IPS-18a (cell line): ENCODE data around the gene TUB.

ENCODE experiments used
- H3K27ac ChIP-seq: one replicate; pipeline ENCODE4 v1.5.1; 2013; ENCODE audit warnings: low read length
- H3K27me3 ChIP-seq: one replicate; pipeline ENCODE4 v1.6.1; 2013; ENCODE audit warnings: mild to moderate bottlenecking, low read length; ENCODE audit not compliant: control insufficient read depth, insufficient read depth
- H3K36me3 ChIP-seq: one replicate; pipeline ENCODE4 v1.6.1; 2013; ENCODE audit warnings: low read depth, low read length; ENCODE audit not compliant: control insufficient read depth
- H3K4me1 ChIP-seq: one replicate; pipeline ENCODE4 v1.6.1; 2013; ENCODE audit warnings: low read depth, low read length; ENCODE audit not compliant: control insufficient read depth
- H3K4me3 ChIP-seq: one replicate; pipeline ENCODE4 v1.5.1; 2013; ENCODE audit warnings: low read length
- H3K9ac ChIP-seq: one replicate; pipeline ENCODE4 v1.6.1; 2013; ENCODE audit warnings: mild to moderate bottlenecking, low read length, moderate library complexity
- H3K9me3 ChIP-seq: one replicate; pipeline ENCODE4 v1.6.1; 2013; ENCODE audit warnings: low read depth, low read length; ENCODE audit not compliant: control insufficient read depth

The TUB gene

DNA sequence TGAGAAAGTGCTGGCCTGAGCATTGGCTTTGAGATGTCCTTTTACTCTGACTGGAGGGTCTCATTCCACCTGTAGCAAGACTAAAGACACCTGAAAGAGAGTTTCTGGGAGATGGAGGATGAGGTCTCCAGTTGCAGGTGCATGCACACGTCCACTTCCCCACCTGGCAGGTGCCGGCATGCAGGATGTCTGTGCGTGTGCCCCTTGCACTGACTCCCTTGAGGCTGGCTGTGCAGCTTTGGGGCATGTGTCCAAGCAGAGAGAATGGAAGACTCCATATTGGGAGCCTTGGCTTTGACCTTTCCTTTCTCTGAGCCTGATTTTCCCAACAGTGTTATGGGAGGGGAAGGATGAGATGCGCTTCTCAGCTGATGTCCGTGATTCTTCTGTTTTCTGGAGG is 44.0 kb upstream of the TUB start:
- no peaks in the 10 kb centered on the region for H3K36me3 ChIP-seq
- no peak overlapping the region for H3K4me3 ChIP-seq
- H3K4me1 ChIP-seq: peaks cover 3% of the 10 kb centered on the region
- no peak overlapping the region for H3K27ac ChIP-seq
- H3K9me3 ChIP-seq: no peaks in the 10 kb centered on the region
- no peak overlapping the region for H3K9ac ChIP-seq
- H3K27me3 ChIP-seq: peaks cover 9% of the 10 kb centered on the region

DNA sequence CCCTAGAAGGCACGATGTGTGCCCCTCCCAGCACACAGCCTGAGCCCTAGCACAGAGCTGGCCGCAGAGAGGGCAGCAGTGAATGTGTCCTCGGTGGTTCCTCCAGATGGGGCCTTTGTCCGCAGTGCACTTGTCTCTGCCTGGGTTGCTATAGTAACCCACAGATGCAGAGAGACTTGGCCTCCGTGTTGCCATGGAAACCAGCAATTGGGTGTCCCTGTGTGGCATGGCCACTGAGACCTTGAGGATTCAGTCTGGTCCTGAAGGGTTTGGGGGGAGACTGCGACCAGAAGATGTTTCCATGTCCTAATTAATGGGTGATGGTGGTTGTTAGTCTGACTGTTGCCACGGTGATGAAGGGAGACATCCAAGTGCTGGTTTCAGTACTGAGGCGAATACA is 42.6 kb upstream of the TUB start:
- H3K4me1 ChIP-seq: no peaks in the 10 kb centered on the region
- H3K9ac ChIP-seq: no peak overlapping the region
- H3K27ac ChIP-seq: no peak overlapping the region
- H3K27me3 ChIP-seq: no peaks in the 10 kb centered on the region
- H3K9me3 ChIP-seq: no peaks in the 10 kb centered on the region
- H3K36me3 ChIP-seq: no peaks in the 10 kb centered on the region
- no peak overlapping the region for H3K4me3 ChIP-seq

DNA sequence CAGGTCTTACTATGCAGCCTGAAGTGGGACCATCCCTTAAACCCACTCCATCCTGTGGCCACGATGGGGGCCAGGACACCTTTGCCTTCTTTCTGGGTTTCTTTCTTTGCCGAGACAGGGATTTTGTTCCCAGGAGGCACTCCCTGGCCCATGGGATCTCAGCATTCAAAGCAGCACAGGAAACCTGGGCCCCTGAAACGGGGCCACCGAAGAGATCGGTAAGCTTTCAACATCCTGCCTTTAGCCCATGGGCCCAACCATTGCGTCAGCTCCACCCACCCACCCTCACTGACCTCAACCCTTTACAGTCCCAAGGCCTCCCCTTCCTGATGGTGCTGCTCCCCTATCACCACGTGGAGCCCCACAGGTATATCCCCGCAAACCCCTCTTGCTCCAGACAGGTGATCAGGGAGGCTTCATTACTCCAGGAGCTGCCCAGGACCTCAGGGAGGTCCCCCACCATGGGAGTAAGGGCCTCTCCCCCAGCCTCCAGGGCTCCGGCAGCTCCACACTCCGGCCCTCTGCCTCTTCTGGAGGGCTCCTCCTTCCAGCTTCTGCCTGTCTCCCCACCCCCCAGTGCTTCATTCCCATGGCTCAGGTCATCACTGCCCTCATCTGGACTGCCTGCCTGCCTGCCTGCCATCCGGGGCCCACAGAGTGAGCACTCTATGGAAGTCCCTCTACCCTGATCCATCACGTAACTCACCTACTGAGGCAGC is 42.0 kb upstream of the TUB start:
- H3K36me3 ChIP-seq: no peaks in the 10 kb centered on the region
- H3K27me3 ChIP-seq: no peaks in the 10 kb centered on the region
- no peaks in the 10 kb centered on the region for H3K9me3 ChIP-seq
- H3K4me3 ChIP-seq: no peak overlapping the region
- H3K9ac ChIP-seq: no peak overlapping the region
- no peaks in the 10 kb centered on the region for H3K4me1 ChIP-seq
- no peak overlapping the region for H3K27ac ChIP-seq

DNA sequence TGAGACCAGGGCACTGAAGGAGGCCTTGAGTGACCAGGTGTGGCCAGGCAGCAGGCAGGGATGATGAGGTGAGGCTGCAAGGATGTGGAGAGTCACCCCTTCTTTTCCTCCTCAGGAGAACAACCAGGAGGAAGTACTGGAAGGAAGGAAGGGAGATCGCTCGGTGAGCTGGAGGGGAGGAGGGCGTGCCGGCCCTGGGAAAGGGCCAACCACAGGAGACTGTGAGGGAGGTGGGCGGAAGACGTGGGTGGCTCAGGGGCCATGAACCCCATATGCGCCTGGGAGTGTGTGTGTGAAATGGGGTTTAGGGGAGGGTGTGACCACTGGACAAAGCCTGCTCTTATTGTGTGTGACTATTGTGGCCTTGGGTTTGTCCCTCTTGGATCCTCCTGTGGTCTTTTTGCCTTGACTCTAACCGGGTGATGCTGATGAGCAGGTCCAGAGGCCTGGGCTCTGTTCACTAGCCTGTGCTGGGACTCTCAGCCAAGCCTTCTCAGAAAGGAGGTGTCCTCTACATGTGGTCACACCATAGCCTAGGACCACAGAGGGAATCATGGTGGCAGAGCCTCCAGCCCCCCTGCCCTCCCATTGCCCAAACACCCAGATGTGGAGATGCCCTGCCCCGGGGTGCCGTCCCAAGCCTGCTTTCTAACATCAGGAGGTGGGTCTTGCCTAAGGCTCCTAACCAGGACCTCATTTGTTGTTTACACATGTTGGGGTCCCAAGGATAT is 41.3 kb upstream of the TUB start:
- H3K9ac ChIP-seq: no peak overlapping the region
- no peaks in the 10 kb centered on the region for H3K36me3 ChIP-seq
- no peak overlapping the region for H3K4me3 ChIP-seq
- no peaks in the 10 kb centered on the region for H3K4me1 ChIP-seq
- H3K27ac ChIP-seq: no peak overlapping the region
- no peaks in the 10 kb centered on the region for H3K9me3 ChIP-seq
- no peaks in the 10 kb centered on the region for H3K27me3 ChIP-seq

DNA sequence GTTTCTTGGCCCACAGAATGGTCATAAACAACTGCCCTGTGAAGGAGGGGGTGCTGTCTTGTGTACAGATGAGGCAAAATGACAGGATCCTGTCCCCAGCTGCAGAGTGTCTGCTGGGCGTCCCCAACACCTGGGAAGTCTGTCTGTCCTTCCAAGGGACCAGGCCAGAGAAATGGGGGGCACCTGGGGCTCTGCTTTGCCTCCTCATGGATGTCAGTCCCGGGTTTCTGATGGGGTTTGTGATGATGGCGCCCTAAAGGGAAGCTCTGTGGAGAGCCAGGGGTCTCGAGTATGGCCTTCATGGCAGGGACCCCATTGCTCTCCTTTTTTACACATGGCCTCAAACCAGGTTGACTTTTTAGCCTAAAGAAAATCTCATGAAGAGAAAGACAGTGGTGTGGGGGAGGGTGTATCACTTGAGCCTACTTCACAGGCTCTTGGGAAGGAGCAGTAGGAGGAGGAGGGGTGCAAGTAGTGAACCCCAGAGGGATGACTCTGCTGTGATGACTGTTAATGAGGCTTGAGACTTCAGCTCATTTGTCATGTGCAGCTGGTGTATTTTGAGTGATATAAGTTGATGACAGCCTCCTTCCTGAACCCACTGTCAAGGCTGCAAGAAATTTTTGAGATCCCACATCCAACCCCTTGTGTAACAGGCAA is 40.6 kb upstream of the TUB start:
- Histone ChIP-seq H3K9ac (no peak overlapping the region), H3K36me3 (no peaks in the 10 kb centered on the region), H3K27ac (no peak overlapping the region), H3K4me1 (no peaks in the 10 kb centered on the region), H3K27me3 (no peaks in the 10 kb centered on the region), H3K9me3 (no peaks in the 10 kb centered on the region), H3K4me3 (no peak overlapping the region)

DNA sequence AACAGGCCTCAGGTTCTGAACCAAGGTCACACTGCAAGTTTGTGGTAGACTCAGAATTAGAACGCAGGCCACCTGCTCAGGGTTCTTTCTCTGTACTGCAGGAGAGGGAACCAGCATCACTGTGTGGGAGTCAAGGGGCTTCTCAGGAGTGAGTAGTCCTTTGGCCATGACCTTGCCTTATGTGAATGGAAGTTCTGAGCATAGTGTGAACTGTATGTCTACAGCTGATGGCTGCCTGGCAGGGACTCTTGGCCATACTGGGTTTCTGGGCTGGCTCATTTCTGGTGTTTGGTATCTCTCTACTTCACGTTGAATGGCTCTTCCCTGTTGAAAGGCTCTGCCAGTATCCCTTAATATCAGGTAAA is 40.1 kb upstream of the TUB start:
- Histone ChIP-seq H3K4me3 (no peak overlapping the region), H3K9me3 (no peaks in the 10 kb centered on the region), H3K27me3 (no peaks in the 10 kb centered on the region), H3K9ac (no peak overlapping the region), H3K27ac (no peak overlapping the region), H3K4me1 (no peaks in the 10 kb centered on the region), H3K36me3 (no peaks in the 10 kb centered on the region)

DNA sequence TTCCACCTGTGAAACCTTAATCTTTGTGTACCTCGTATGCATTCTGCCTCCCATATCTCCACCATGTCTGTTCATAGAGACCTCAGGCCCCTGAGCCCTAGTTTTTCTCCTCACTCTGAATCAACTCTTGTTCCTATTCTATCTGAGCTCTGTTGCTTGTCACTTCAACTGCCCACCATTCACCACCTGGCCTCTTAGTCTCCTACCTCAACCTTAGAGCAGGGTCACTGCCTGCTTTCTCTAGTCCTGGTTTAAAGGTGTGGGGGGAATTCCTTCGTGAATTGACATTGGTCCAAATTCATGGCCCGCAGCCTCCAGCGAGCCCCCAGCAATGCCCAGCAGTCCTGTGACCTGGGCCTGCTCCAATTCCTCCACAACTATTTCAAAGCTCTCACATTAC is 39.4 kb upstream of the TUB start:
- H3K4me1 ChIP-seq: no peaks in the 10 kb centered on the region

DNA sequence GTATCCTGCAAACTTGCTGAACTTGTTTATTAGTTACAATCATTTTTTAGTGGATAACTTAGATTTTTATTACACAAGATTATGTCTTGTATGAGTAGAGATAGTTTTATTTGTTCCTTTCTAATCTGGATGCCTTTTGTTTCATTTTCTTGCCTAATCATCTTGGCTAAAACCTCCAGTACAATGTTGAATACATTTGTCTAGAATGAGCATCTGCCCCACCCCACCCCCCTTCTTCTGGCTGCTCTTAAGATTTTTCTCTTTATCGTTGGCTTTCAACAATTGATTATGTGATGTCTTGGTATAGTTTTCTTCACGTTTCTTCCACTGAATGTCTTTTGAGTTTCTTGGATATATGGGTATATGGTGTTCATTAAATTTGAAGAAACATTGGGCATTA is 37.3 kb upstream of the TUB start:
- no peak overlapping the region for H3K9ac ChIP-seq
- H3K27ac ChIP-seq: no peak overlapping the region
- H3K36me3 ChIP-seq: no peaks in the 10 kb centered on the region
- H3K4me3 ChIP-seq: no peak overlapping the region
- H3K27me3 ChIP-seq: no peaks in the 10 kb centered on the region
- H3K9me3 ChIP-seq: no peaks in the 10 kb centered on the region
- H3K4me1 ChIP-seq: no peaks in the 10 kb centered on the region

More for the DNA sequence above, 39.4 kb upstream of the TUB start:
- Histone ChIP-seq H3K36me3 (no peaks in the 10 kb centered on the region), H3K27me3 (no peaks in the 10 kb centered on the region), H3K9me3 (no peaks in the 10 kb centered on the region), H3K9ac (no peak overlapping the region), H3K27ac (no peak overlapping the region), H3K4me3 (no peak overlapping the region)

DNA sequence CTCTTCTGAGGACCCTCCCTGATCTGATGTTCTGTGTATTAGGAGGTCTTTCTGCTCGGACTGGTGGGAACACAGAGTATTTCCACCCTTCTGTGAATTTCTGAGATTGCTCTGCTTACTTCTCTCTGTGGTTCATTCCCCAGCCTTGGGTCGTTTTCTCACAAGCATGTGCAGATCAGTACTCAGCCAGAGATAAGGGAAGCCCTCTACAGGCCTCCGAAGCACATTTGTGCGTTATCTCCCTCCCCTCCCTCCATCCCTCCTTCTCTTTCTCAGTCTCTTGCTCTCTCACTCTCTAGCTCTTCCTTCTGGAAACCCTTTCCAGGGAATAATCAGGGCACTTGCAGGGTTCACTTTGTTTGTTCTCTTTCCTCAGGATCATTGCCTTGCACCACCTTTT is 35.2 kb upstream of the TUB start:
- no peak overlapping the region for H3K4me3 ChIP-seq
- no peaks in the 10 kb centered on the region for H3K9me3 ChIP-seq
- no peak overlapping the region for H3K9ac ChIP-seq
- H3K27ac ChIP-seq: no peak overlapping the region
- H3K4me1 ChIP-seq: no peaks in the 10 kb centered on the region
- H3K27me3 ChIP-seq: no peaks in the 10 kb centered on the region
- H3K36me3 ChIP-seq: no peaks in the 10 kb centered on the region

DNA sequence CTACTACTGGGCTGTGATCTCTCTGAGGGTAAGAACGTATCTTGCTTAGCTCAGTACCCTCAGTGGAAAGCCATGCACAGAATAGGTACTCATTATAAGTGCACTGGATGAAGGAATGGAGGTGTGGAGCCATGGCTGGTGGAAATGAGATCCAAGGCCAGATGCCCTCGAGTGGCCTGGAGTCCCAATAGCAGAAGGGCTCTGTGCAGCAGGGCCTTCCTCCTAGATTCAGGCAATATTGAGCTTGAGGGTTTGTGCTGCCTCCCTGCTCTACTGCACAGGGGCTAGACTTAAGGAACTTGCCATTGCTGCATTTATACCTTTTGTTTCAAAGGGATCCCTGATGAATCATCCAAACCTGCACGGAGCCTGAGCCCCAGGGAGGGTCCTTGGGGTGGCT is 33.6 kb upstream of the TUB start:
- no peaks in the 10 kb centered on the region for H3K27me3 ChIP-seq
- H3K36me3 ChIP-seq: no peaks in the 10 kb centered on the region
- no peak overlapping the region for H3K9ac ChIP-seq
- H3K4me1 ChIP-seq: no peaks in the 10 kb centered on the region
- H3K4me3 ChIP-seq: no peak overlapping the region
- H3K27ac ChIP-seq: no peak overlapping the region
- H3K9me3 ChIP-seq: no peaks in the 10 kb centered on the region

DNA sequence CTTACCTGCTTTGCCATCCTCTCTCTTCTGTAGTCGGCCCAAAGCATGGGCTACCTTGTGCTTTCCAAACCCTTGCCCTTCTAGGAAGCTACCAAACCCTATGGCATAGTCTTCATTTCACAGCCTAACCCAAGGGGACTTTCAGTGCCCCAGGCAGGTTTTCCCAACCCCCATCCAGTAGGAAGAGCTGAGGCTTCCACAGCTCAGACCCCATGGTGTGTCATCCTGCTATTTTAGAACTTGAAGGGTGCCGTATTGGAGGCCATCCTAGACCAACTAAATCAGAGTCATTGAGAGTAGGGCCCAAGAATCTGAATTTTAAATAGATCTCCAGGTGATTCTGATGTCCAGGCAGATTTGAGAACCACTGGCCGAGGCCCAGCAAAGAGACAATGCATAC is 31.9 kb upstream of the TUB start:
- no peak overlapping the region for H3K27ac ChIP-seq
- no peaks in the 10 kb centered on the region for H3K36me3 ChIP-seq
- H3K9me3 ChIP-seq: no peaks in the 10 kb centered on the region
- no peak overlapping the region for H3K9ac ChIP-seq
- H3K27me3 ChIP-seq: no peaks in the 10 kb centered on the region
- no peaks in the 10 kb centered on the region for H3K4me1 ChIP-seq
- H3K4me3 ChIP-seq: no peak overlapping the region
